Stimulated activated naive CD8-positive, alpha-beta T cell treated with anti-CD3 and anti-CD28 coated beads, Interleukin-15, Interleukin-2, amounts not matched to agents 100 ng/mL and 50 ng/mL, for 24 hours (primary cell): ENCODE measurements around the gene APBA1.

ENCODE experiments used
- H3K27ac Mint-ChIP-seq: one replicate; pipeline ENCODE4 v1.8.0; 2021; ENCODE audit warnings: mild to moderate bottlenecking, mixed read lengths
- H3K27me3 Mint-ChIP-seq: one replicate; pipeline ENCODE4 v1.8.0; 2021; ENCODE audit warnings: mixed read lengths
- H3K36me3 Mint-ChIP-seq: one replicate; pipeline ENCODE4 v1.8.0; 2021; ENCODE audit warnings: low read depth, mixed read lengths
- H3K4me1 Mint-ChIP-seq: one replicate; pipeline ENCODE4 v1.8.0; 2021; ENCODE audit warnings: low read depth, mixed read lengths
- H3K4me3 Mint-ChIP-seq: one replicate; pipeline ENCODE4 v1.8.0; 2021; ENCODE audit warnings: mild to moderate bottlenecking, mixed read lengths
- H3K9me3 Mint-ChIP-seq: one replicate; pipeline ENCODE4 v1.8.0; 2021; ENCODE audit warnings: mixed read lengths

Gene APBA1

GRCh38 chr9:69516353-69517322, 155.5 kb downstream of the APBA1 start:
- Mint-ChIP-seq H3K27me3 (no peaks in the 10 kb centered on the region), H3K36me3 (no peaks in the 10 kb centered on the region), H3K9me3 (no peaks in the 10 kb centered on the region), H3K4me1 (peaks cover 3% of the 10 kb centered on the region), H3K4me3 (no peak overlapping the region), H3K27ac (no peak overlapping the region)

GRCh38 chr9:69515810-69516209, 156.4 kb downstream of the APBA1 start:
- H3K36me3 Mint-ChIP-seq = no peaks in the 10 kb centered on the region
- H3K27me3 Mint-ChIP-seq = no peaks in the 10 kb centered on the region
- H3K4me1 Mint-ChIP-seq = peaks cover 3% of the 10 kb centered on the region
- H3K27ac Mint-ChIP-seq = no peak overlapping the region
- H3K9me3 Mint-ChIP-seq = no peaks in the 10 kb centered on the region
- H3K4me3 Mint-ChIP-seq = no peak overlapping the region

GRCh38 chr9:69513141-69513820, 158.9 kb downstream of the APBA1 start:
- Mint-ChIP-seq H3K27ac (no peak overlapping the region), H3K4me3 (no peak overlapping the region), H3K27me3 (no peaks in the 10 kb centered on the region), H3K4me1 (no peaks in the 10 kb centered on the region), H3K9me3 (no peaks in the 10 kb centered on the region), H3K36me3 (no peaks in the 10 kb centered on the region)

- Mint-ChIP-seq H3K36me3 (no peaks in the 10 kb centered on the region), H3K4me1 (no peaks in the 10 kb centered on the region), H3K4me3 (no peak overlapping the region), H3K9me3 (no peaks in the 10 kb centered on the region), H3K27me3 (no peaks in the 10 kb centered on the region), H3K27ac (no peak overlapping the region)
Measured at GRCh38 chr9:69504058-69504457, 168.1 kb downstream of the APBA1 start.

- no peaks in the 10 kb centered on the region for H3K4me1 Mint-ChIP-seq
- no peaks in the 10 kb centered on the region for H3K36me3 Mint-ChIP-seq
- no peak overlapping the region for H3K27ac Mint-ChIP-seq
- H3K9me3 Mint-ChIP-seq = no peaks in the 10 kb centered on the region
- no peaks in the 10 kb centered on the region for H3K27me3 Mint-ChIP-seq
- no peak overlapping the region for H3K4me3 Mint-ChIP-seq
Measured at GRCh38 chr9:69502671-69503301, 169.4 kb downstream of the APBA1 start.

GRCh38 chr9:69500896-69501295, 171.3 kb downstream of the APBA1 start:
- no peak overlapping the region for H3K4me3 Mint-ChIP-seq
- H3K36me3 Mint-ChIP-seq = no peaks in the 10 kb centered on the region
- H3K27me3 Mint-ChIP-seq = no peaks in the 10 kb centered on the region
- H3K27ac Mint-ChIP-seq = no peak overlapping the region
- H3K4me1 Mint-ChIP-seq = peaks cover 5% of the 10 kb centered on the region
- no peaks in the 10 kb centered on the region for H3K9me3 Mint-ChIP-seq

GRCh38 chr9:69499959-69500358, 172.2 kb downstream of the APBA1 start:
- Mint-ChIP-seq H3K4me1 (peaks cover 5% of the 10 kb centered on the region), H3K36me3 (no peaks in the 10 kb centered on the region), H3K9me3 (no peaks in the 10 kb centered on the region), H3K27me3 (no peaks in the 10 kb centered on the region), H3K4me3 (no peak overlapping the region), H3K27ac (no peak overlapping the region)

GRCh38 chr9:69499407-69499806, 172.8 kb downstream of the APBA1 start:
- no peaks in the 10 kb centered on the region for H3K36me3 Mint-ChIP-seq
- H3K27me3 Mint-ChIP-seq = no peaks in the 10 kb centered on the region

GRCh38 chr9:69498470-69498869, 173.7 kb downstream of the APBA1 start:
- H3K27me3 Mint-ChIP-seq = no peaks in the 10 kb centered on the region
- peaks cover 5% of the 10 kb centered on the region for H3K4me1 Mint-ChIP-seq
- no peaks in the 10 kb centered on the region for H3K9me3 Mint-ChIP-seq
- no peaks in the 10 kb centered on the region for H3K36me3 Mint-ChIP-seq
- H3K27ac Mint-ChIP-seq = no peak overlapping the region
- H3K4me3 Mint-ChIP-seq = no peak overlapping the region

More at GRCh38 chr9:69499407-69499806, 172.8 kb downstream of the APBA1 start:
- Mint-ChIP-seq H3K4me3 (no peak overlapping the region), H3K9me3 (no peaks in the 10 kb centered on the region), H3K27ac (no peak overlapping the region), H3K4me1 (peaks cover 5% of the 10 kb centered on the region)

GRCh38 chr9:69497816-69498215, 174.4 kb downstream of the APBA1 start:
- Mint-ChIP-seq H3K4me3 (no peak overlapping the region), H3K27me3 (no peaks in the 10 kb centered on the region), H3K4me1 (peaks cover 5% of the 10 kb centered on the region), H3K36me3 (no peaks in the 10 kb centered on the region), H3K9me3 (no peaks in the 10 kb centered on the region), H3K27ac (no peak overlapping the region)

GRCh38 chr9:69496846-69497450, 175.2 kb downstream of the APBA1 start:
- Mint-ChIP-seq H3K36me3 (no peaks in the 10 kb centered on the region), H3K27ac (no peak overlapping the region), H3K4me3 (no peak overlapping the region), H3K9me3 (no peaks in the 10 kb centered on the region), H3K27me3 (no peaks in the 10 kb centered on the region), H3K4me1 (peaks cover 5% of the 10 kb centered on the region)

GRCh38 chr9:69495296-69495695, 176.9 kb downstream of the APBA1 start:
- no peaks in the 10 kb centered on the region for H3K36me3 Mint-ChIP-seq
- H3K4me1 Mint-ChIP-seq = peaks cover 5% of the 10 kb centered on the region
- no peaks in the 10 kb centered on the region for H3K9me3 Mint-ChIP-seq
- H3K4me3 Mint-ChIP-seq = no peak overlapping the region
- H3K27ac Mint-ChIP-seq = no peak overlapping the region
- H3K27me3 Mint-ChIP-seq = no peaks in the 10 kb centered on the region

GRCh38 chr9:69494763-69495162, 177.4 kb downstream of the APBA1 start:
- Mint-ChIP-seq H3K27me3 (no peaks in the 10 kb centered on the region), H3K4me3 (no peak overlapping the region), H3K27ac (no peak overlapping the region), H3K4me1 (peaks cover 5% of the 10 kb centered on the region), H3K9me3 (no peaks in the 10 kb centered on the region), H3K36me3 (no peaks in the 10 kb centered on the region)

- Mint-ChIP-seq H3K4me1 (peaks cover 5% of the 10 kb centered on the region), H3K36me3 (no peaks in the 10 kb centered on the region), H3K27ac (no peak overlapping the region)
Measured at GRCh38 chr9:69494208-69494607, 178.0 kb downstream of the APBA1 start.

GRCh38 chr9:69486498-69486897, 185.7 kb downstream of the APBA1 start:
- H3K4me3 Mint-ChIP-seq = no peak overlapping the region
- no peaks in the 10 kb centered on the region for H3K9me3 Mint-ChIP-seq
- H3K4me1 Mint-ChIP-seq = no peaks in the 10 kb centered on the region
- H3K27me3 Mint-ChIP-seq = no peaks in the 10 kb centered on the region
- H3K27ac Mint-ChIP-seq = no peak overlapping the region
- H3K36me3 Mint-ChIP-seq = no peaks in the 10 kb centered on the region

More at GRCh38 chr9:69494208-69494607, 178.0 kb downstream of the APBA1 start:
- Mint-ChIP-seq H3K4me3 (no peak overlapping the region), H3K9me3 (no peaks in the 10 kb centered on the region), H3K27me3 (no peaks in the 10 kb centered on the region)
